Upper lobe of left lung (tissue), 6 donors: ENCODE results near the gene CD27. TPM values are rescaled to one million over a fixed set of nuclear protein-coding genes. Genes with fewer than 3 reads are reported as not detected.
A peak's percentile ranks its signal among the peaks of the same experiment; 100 is the strongest.

Experiments used
- ATAC-seq, 2 donors: fragments of 200-7000 bp; cut with Tn5 transposase; one replicate each; pipeline ENCODE4 v1.9.1; 2022; ENCODE audit warnings: mild to moderate bottlenecking in 2 of 2, moderate library complexity in 2 of 2; ENCODE audit not compliant: low FRiP score in 2 of 2
- DNase-seq, 2 donors: peaks; one replicate each; pipeline ENCODE4 v3.0.0-alpha.2; 2019 to 2020
- H3K27ac ChIP-seq, 4 donors: fragments of 200-600 bp; sonication (generic); one replicate each; pipeline ENCODE4 v1.5.1; 2016 to 2019
- H3K27me3 ChIP-seq, 4 donors: fragments of 200-600 bp; sonication (generic); one replicate each; pipeline ENCODE4 v1.5.1; 2017 to 2019
- H3K36me3 ChIP-seq, 4 donors: fragments of 200-600 bp; sonication (generic); one replicate each; pipeline ENCODE4 v1.5.1; 2016 to 2019
- H3K4me1 ChIP-seq, 4 donors: fragments of 200-600 bp; sonication (generic); one replicate each; pipeline ENCODE4 v1.5.1; 2018 to 2019
- H3K4me3 ChIP-seq, 4 donors: fragments of 200-600 bp; sonication (generic); one replicate each; pipeline ENCODE4 v1.5.1; 2017 to 2019; ENCODE audit warnings: mild to moderate bottlenecking in 2 of 4, moderate library complexity in 1 of 4
- H3K9me3 ChIP-seq, 4 donors: fragments of 200-600 bp; sonication (generic); one replicate each; pipeline ENCODE4 v1.5.1; 2018 to 2019
- CTCF ChIP-seq, 6 experiments: fragments of 450-650 bp in 4 of 6; fragments of 200-600 bp in 2 of 6; sonication (generic) in 2 of 6; IDR thresholded peaks; one replicate each; pipeline ENCODE4 v1.5.1; 2016 to 2019; ENCODE audit warnings: antibody characterized with exemption in 6 of 6
- EP300 ChIP-seq, 4 donors: sonication (generic); formaldehyde crosslinking; IDR thresholded peaks; one replicate each; pipeline ENCODE4 v1.5.1; 2017; ENCODE audit warnings: antibody characterized with exemption in 4 of 4, control low read depth in 2 of 4
- POLR2A ChIP-seq, 4 donors: fragments of 450-650 bp; IDR thresholded peaks; one replicate each; pipeline ENCODE4 v1.5.1; 2016 to 2017; ENCODE audit warnings: antibody characterized with exemption in 4 of 4, mild to moderate bottlenecking in 2 of 4
- POLR2AphosphoS5 ChIP-seq, 2 donors: sonication (generic); formaldehyde crosslinking; IDR thresholded peaks; one replicate each; pipeline ENCODE4 v1.5.1; 2017; ENCODE audit warnings: antibody characterized with exemption in 2 of 2
- WGBS, 2 donors: methylation state at CpG; one replicate each; pipeline ENCODE4 v1.1.5; 2017 to 2018; 5-methylcytosine and 5-hydroxymethylcytosine counted together
- total RNA-seq, 6 donors: library from RNA; depleted of rRNA in 4 of 6; stranded (reverse); fragments of >200 nt in 4 of 6; gene quantifications; one replicate each; pipeline versions ENCODE4 v1.1.0 to v1.2.1, GENCODE V29; 2016 to 2021
- donor health status: DM: no; HTN: no; CAD: no; lungs with moderate emphysema.
- donor health status: DM: no; HTN: yes; CAD: no; lungs with severe emphysema.

The CD27 gene
- total RNA-seq: 1 to 10 TPM in 5 of 6 donors, not detected in 1; 1.0 to 8.8 (median 3.3) TPM

GRCh38 chr12:6444704-6445688, at the start of gene CD27:
CD27 (plus strand) TSS chr12:6444955; CDS start chr12:6445096, 141 bp downstream.
- Histone ChIP-seq H3K9me3 (no peaks in the 10 kb centered on the region), H3K36me3 (peaks cover 0 to 16% (median 0%) of the 10 kb centered on the region in 4 donors), H3K27ac (peak within 1 kb of the TSS in 1 of 4 donors; percentile 54), H3K4me3 (peak within 1 kb of the TSS in 3 of 4 donors; percentile 1 to 29 (median 20)), H3K27me3 (no peaks in the 10 kb centered on the region), H3K4me1 (peaks cover 0 to 2% (median under 1%) of the 10 kb centered on the region in 4 donors)
- TF ChIP-seq EP300 (IDR thresholded peaks at IDR 0.05): no peak
- TF ChIP-seq POLR2AphosphoS5 (IDR thresholded peaks at IDR 0.05): no peak
- no peak for TF ChIP-seq POLR2A (IDR thresholded peaks at IDR 0.05)
- no peak for TF ChIP-seq CTCF (IDR thresholded peaks at IDR 0.05)
- DNase-seq (no peak), ATAC-seq (no peak)
- 82 to 86% methylated on average over 15 to 16 of the region's 16 CpGs for WGBS, 2 donors

GRCh38 chr12:6396031-6396430, 48.7 kb upstream of the CD27 start:
- ATAC-seq: no peak
- Histone ChIP-seq H3K36me3 (peaks cover 0 to 26% (median 7%) of the 10 kb centered on the region in 4 donors), H3K4me3 (no peak overlapping the region), H3K27me3 (no peaks in the 10 kb centered on the region), H3K9me3 (no peaks in the 10 kb centered on the region), H3K4me1 (peaks cover 9 to 20% (median 11%) of the 10 kb centered on the region in 4 donors), H3K27ac (no peak overlapping the region)
- 92 to 95% methylated on average over 2 of the region's 2 CpGs for WGBS, 2 donors
- no peak for TF ChIP-seq POLR2AphosphoS5 (IDR thresholded peaks at IDR 0.05)
- no peak for DNase-seq

GRCh38 chr12:6399884-6400644, 44.7 kb upstream of the CD27 start:
- Histone ChIP-seq H3K4me3 (no peak overlapping the region), H3K27ac (no peak overlapping the region), H3K4me1 (no peaks in the 10 kb centered on the region), H3K36me3 (peaks cover 0 to 13% (median 0%) of the 10 kb centered on the region in 4 donors), H3K27me3 (no peaks in the 10 kb centered on the region), H3K9me3 (no peaks in the 10 kb centered on the region)
- DNase-seq: no peak
- 90 to 91% methylated on average over 7 of the region's 7 CpGs for WGBS, 2 donors
- TF ChIP-seq CTCF (IDR thresholded peaks at IDR 0.05) (no peak), EP300 (IDR thresholded peaks at IDR 0.05) (no peak), POLR2AphosphoS5 (IDR thresholded peaks at IDR 0.05) (no peak), POLR2A (IDR thresholded peaks at IDR 0.05) (no peak)
- ATAC-seq: no peak

- H3K9me3 ChIP-seq: no peaks in the 10 kb centered on the region
- peaks cover 0 to 13% (median 0%) of the 10 kb centered on the region in 4 donors for H3K36me3 ChIP-seq
- ATAC-seq: no peak
- H3K27ac ChIP-seq: no peak overlapping the region
- no peaks in the 10 kb centered on the region for H3K4me1 ChIP-seq
- no peak for DNase-seq
- no peak overlapping the region for H3K4me3 ChIP-seq
- no peaks in the 10 kb centered on the region for H3K27me3 ChIP-seq
- TF ChIP-seq EP300 (IDR thresholded peaks at IDR 0.05) (no peak), CTCF (IDR thresholded peaks at IDR 0.05) (no peak), POLR2A (IDR thresholded peaks at IDR 0.05) (no peak), POLR2AphosphoS5 (IDR thresholded peaks at IDR 0.05) (no peak)
- WGBS, 2 donors: 83 to 89% methylated on average over 5 of the region's 5 CpGs
Observed at GRCh38 chr12:6404390-6404789, 40.4 kb upstream of the CD27 start.

GRCh38 chr12:6405963-6406362, 38.8 kb upstream of the CD27 start:
- no peak overlapping the region for H3K4me3 ChIP-seq
- no peak for DNase-seq
- no peaks in the 10 kb centered on the region for H3K4me1 ChIP-seq
- no peaks in the 10 kb centered on the region for H3K9me3 ChIP-seq
- 59 to 68% methylated on average over 6 of the region's 6 CpGs for WGBS, 2 donors
- H3K27ac ChIP-seq: no peak overlapping the region
- TF ChIP-seq CTCF (IDR thresholded peaks at IDR 0.05) (no peak), POLR2AphosphoS5 (IDR thresholded peaks at IDR 0.05) (no peak), POLR2A (IDR thresholded peaks at IDR 0.05) (no peak), EP300 (IDR thresholded peaks at IDR 0.05) (no peak)
- no peaks in the 10 kb centered on the region for H3K27me3 ChIP-seq
- no peak for ATAC-seq
- peaks cover 0 to 8% (median 0%) of the 10 kb centered on the region in 4 donors for H3K36me3 ChIP-seq
